K562 (cell line): ENCODE data around the gene ZFPM1. TPM values are rescaled to one million over a fixed set of nuclear protein-coding genes. Genes with fewer than 3 reads are reported as not detected.

Experiments
- ATAC-seq: fragments of 200-7000 bp; cut with Tn5 transposase; 3 replicates; pipeline ENCODE4 v1.9.1; 2020; ENCODE audit warnings: moderate library complexity
- BruUV-seq: library from RNA; stranded (reverse); fragments of 400-500 nt; replicated peaks from 2 replicates; lab custom pipeline; 2021; lab: Mats Ljungman, UMichigan
- CTCF ChIA-PET: fragments of 300-600 bp; formaldehyde crosslinking; extraction: SDS; loops from one replicate; lab custom pipeline; 2021; ENCODE audit warnings: low intra/inter-chr PET ratio; lab: Yijun Ruan, JAX
- POLR2A ChIA-PET: fragments of 300-600, 350-650 bp; sonication (Branson Sonifier 250); formaldehyde crosslinking; extraction: SDS; loops from one replicate; lab custom pipeline; 2021; ENCODE audit warnings: antibody characterized with exemption, inconsistent platforms; lab: Yijun Ruan, JAX
- DNase-seq, 4 experiments: peaks; one replicate each; pipeline versions ENCODE4 v3.0.0 to v3.0.0-alpha.2; 2011 to 2018; ENCODE audit warnings: low spot score in 3 of 4, mixed read lengths in 3 of 4; ENCODE audit errors: extremely low read depth in 1 of 4
- FAIRE-seq: peaks from 2 replicates; lab custom pipeline; 2011; peaks lifted over from hg19 to GRCh38; lab: Jason Lieb, UNC
- H2AFZ ChIP-seq: 2 replicates; pipeline ENCODE4 v1.6.0; 2011; ENCODE audit warnings: low read depth, low read length, control low read depth, inconsistent platforms
- H3K27ac ChIP-seq: fragments of 200-600 bp; 3 replicates; pipeline ENCODE4 v1.8.0; 2011; ENCODE audit warnings: low read depth, mild to moderate bottlenecking, control low read depth, inconsistent platforms, low read length, moderate library complexity, mixed read lengths; ENCODE audit errors: extremely low read depth
- H3K27me3 ChIP-seq, 2 experiments: fragments of 300-600 bp in 1 of 2; 2 replicates in 1 of 2; 3 replicates in 1 of 2; pipeline versions ENCODE4 v1.6.0 to v1.8.0; 2011; ENCODE audit warnings: inconsistent platforms in 2 of 2, low read length in 2 of 2, mild to moderate bottlenecking in 1 of 2, mixed read lengths in 1 of 2, moderate library complexity in 1 of 2; ENCODE audit not compliant: control insufficient read depth in 2 of 2, insufficient read depth in 2 of 2
- H3K36me3 ChIP-seq: fragments of 300-600 bp; 3 replicates; pipeline ENCODE4 v1.8.0; 2011; ENCODE audit warnings: mild to moderate bottlenecking, low read length, inconsistent platforms; ENCODE audit not compliant: control insufficient read depth, insufficient read depth
- H3K4me1 ChIP-seq, 2 experiments: fragments of 200-600 bp in 1 of 2; replicated peaks in 1 of 2; 2 replicates in 1 of 2; 3 replicates in 1 of 2; pipeline versions ENCODE4 v1.5.1 to v1.8.0; 2011; ENCODE audit warnings: inconsistent platforms in 2 of 2, low read length in 2 of 2, mild to moderate bottlenecking in 1 of 2, mixed read lengths in 1 of 2, moderate library complexity in 1 of 2; ENCODE audit not compliant: control insufficient read depth in 2 of 2, insufficient read depth in 2 of 2
- H3K4me2 ChIP-seq: 2 replicates; pipeline ENCODE4 v1.6.1; 2011; ENCODE audit warnings: low read length, control low read depth, inconsistent platforms, mixed read lengths; ENCODE audit not compliant: insufficient read depth
- H3K4me3 ChIP-seq: fragments of 200-600 bp; sonication (generic), shearing (Covaris generic); 2 replicates; pipeline ENCODE4 v1.5.1; 2016; ENCODE audit warnings: control low read depth, inconsistent platforms
- H3K79me2 ChIP-seq: fragments of 200-600 bp; 3 replicates; pipeline ENCODE4 v1.8.0; 2011; ENCODE audit warnings: low read length, inconsistent platforms; ENCODE audit not compliant: control insufficient read depth, insufficient read depth
- H3K9ac ChIP-seq, 2 experiments: 2 replicates each; pipeline versions ENCODE4 v1.6.0 to v1.6.1; 2011; ENCODE audit warnings: low read depth in 2 of 2, low read length in 2 of 2, control low read depth in 1 of 2, inconsistent platforms in 1 of 2, mild to moderate bottlenecking in 1 of 2, mixed read lengths in 1 of 2; ENCODE audit not compliant: insufficient read depth in 1 of 2
- H3K9me1 ChIP-seq: one replicate; pipeline ENCODE4 v1.6.0; 2011; ENCODE audit warnings: inconsistent platforms, mild to moderate bottlenecking, low read length, moderate library complexity; ENCODE audit not compliant: control insufficient read depth, insufficient read depth
- H3K9me3 ChIP-seq: replicated peaks from 2 replicates; pipeline ENCODE4 v1.5.1; 2011; ENCODE audit warnings: low read depth, low read length, inconsistent platforms; ENCODE audit not compliant: control insufficient read depth, insufficient read depth
- H4K20me1 ChIP-seq: replicated peaks from 2 replicates; pipeline ENCODE4 v1.6.1; 2011; ENCODE audit warnings: low read length, inconsistent platforms, mixed read lengths; ENCODE audit not compliant: control insufficient read depth, insufficient read depth
- CBX5 ChIP-seq: IDR thresholded peaks from 2 replicates; pipeline ENCODE4 v1.6.1; 2014; ENCODE audit warnings: low read depth, borderline replicate concordance
- CHD1 ChIP-seq: fragments of 200-600 bp; sonication (generic); IDR thresholded peaks from one replicate; pipeline ENCODE4 v1.6.1; 2012; ENCODE audit warnings: mild to moderate bottlenecking, moderate library complexity, low read length, inconsistent platforms
- CLOCK ChIP-seq: fragments of 250-450 bp; sonication (Bioruptor Pico); IDR thresholded peaks from 2 replicates; pipeline ENCODE4 v1.4.0; 2020; ENCODE audit warnings: mild to moderate bottlenecking, moderate library complexity, borderline replicate concordance
- HEY1 ChIP-seq: fragments of 250-450 bp; sonication (Bioruptor Pico); IDR thresholded peaks from 2 replicates; pipeline ENCODE4 v1.5.0; 2020; ENCODE audit warnings: mild to moderate bottlenecking, moderate library complexity, borderline replicate concordance
- POLR2A ChIP-seq: fragments of 450-650 bp; conservative IDR thresholded peaks from 2 replicates; pipeline ENCODE4 v1.6.1; 2016
- RFX1 ChIP-seq: fragments of 450-650 bp; IDR thresholded peaks from 2 replicates; pipeline ENCODE4 v1.6.1; 2016; ENCODE audit warnings: mild to moderate bottlenecking, moderate library complexity
- SAFB2 ChIP-seq: fragments of 200-400 bp; formaldehyde crosslinking; IDR thresholded peaks from 2 replicates; pipeline ENCODE4 v1.6.1; 2018; ENCODE audit warnings: borderline replicate concordance, low read length, low read depth, moderate library complexity; ENCODE audit not compliant: severe bottlenecking
- SNAPC5 ChIP-seq: fragments of 250-450 bp; sonication (Bioruptor Pico); IDR thresholded peaks from 2 replicates; pipeline ENCODE4 v1.8.0; 2021; ENCODE audit warnings: moderate library complexity, mild to moderate bottlenecking, inconsistent platforms
- SNRNP70 ChIP-seq: fragments of 200-400 bp; formaldehyde crosslinking; optimal IDR thresholded peaks from 2 replicates; pipeline ENCODE3; 2017; ENCODE audit warnings: low read depth, low read length
- ZNF511 ChIP-seq: sonication (generic); formaldehyde crosslinking; IDR thresholded peaks from 2 replicates; pipeline ENCODE4 v1.8.0; 2022; ENCODE audit warnings: mild to moderate bottlenecking, missing genetic modification reagents
- ZNF695 ChIP-seq: fragments of 450-650 bp; formaldehyde crosslinking; IDR thresholded peaks from 2 replicates; pipeline ENCODE4 v1.4.0; 2020; ENCODE audit warnings: mild to moderate bottlenecking, moderate library complexity
- WGBS: fragments of 100-300 bp; shearing (Covaris generic); methylation state at CpG from one replicate; pipeline ENCODE4 v1.1.6; 2016; ENCODE audit warnings: low coverage, mixed read lengths; ENCODE audit not compliant: insufficient coverage; ENCODE audit errors: missing lambda C conversion rate; 5-methylcytosine and 5-hydroxymethylcytosine counted together
- in situ Hi-C: fragments of 300-500 bp; cut with MboI; formaldehyde crosslinking; loops from 4 replicates; pipeline ENCODE4 v1.15.0; 2018; ENCODE audit warnings: inconsistent platforms, mixed read lengths
- intact Hi-C: fragments of 100-400 bp; cut with micrococcal nuclease; formaldehyde crosslinking; loops from 2 replicates; pipeline ENCODE4 v1.14.2; 2022
- polyA plus RNA-seq, 8 experiments: library from polyadenylated mRNA; depleted of rRNA in 4 of 8; stranded (reverse) in 5 of 8; unstranded in 3 of 8; fragments of >200 nt; fragmentation: Nextera tagmentation in 2 of 8; fragmentation: Illumina TruSeq in 1 of 8; extraction: Ambion mirVana in 2 of 8; extraction: Trizol in 1 of 8; gene quantifications; 2 replicates each; pipeline versions ENCODE4 v1.2.1 to v1.2.3, GENCODE V29; 2011 to 2014; ENCODE audit warnings: inconsistent platforms in 1 of 8, missing spikeins in 1 of 8
- total RNA-seq, 7 experiments: library from RNA; depleted of rRNA in 6 of 7; stranded (reverse); fragments of >200 nt in 6 of 7; fragmentation: Illumina TruSeq in 2 of 7; extraction: Trizol in 2 of 7; gene quantifications; 2 replicates each; pipeline versions ENCODE4 v1.2.1 to v1.2.3, GENCODE V29; 2011 to 2021; ENCODE audit warnings: low replicate concordance in 1 of 7

The ZFPM1 gene
- total and polyA plus RNA-seq, 9 of the 15 experiments (the other 6 are each of a cell fraction or from before 2014, with no cell fraction given): 0.03 to 35.9 (median 1.4) TPM

DNA sequence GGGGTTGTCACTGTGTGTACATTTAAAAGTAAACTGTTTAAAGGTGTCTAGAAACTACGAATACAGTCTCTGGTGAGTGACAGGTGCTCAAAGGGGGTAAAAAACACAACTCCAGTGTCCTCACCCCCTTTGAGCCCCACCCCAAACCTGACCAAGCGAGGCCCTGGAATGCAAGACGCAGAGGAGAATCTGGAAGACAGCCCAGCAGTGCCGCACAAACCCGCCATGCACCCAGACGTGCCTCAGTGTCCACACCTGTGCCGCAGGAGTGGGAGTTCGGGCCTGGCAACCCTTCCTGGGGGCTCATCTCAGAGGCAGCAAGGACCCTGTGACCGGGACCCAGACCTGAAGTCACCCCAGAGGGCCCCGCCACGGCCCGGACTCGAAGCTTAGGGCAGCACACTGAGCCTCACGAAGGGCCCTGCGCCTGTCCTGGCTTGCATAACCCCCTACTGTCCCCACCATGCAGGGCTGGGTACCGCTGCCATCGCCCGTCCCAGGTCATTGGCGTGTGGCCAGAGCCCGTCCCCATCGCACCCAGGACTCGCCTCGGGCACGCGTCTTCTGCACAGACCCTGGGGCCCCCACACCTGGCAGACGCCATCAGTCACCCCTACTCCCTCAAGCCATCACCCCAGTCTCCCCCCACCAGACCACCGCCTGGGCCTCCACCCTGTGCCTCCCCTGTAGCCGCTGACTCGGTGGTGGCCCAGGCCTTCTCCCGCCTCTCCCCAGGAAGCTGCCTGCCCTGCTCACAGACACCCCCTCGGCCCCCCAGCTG is 84.1 kb downstream of the ZFPM1 start (continued):
- TF ChIP-seq SNAPC5 (CRISPR knock-in tag) (no peak), ZNF695 (CRISPR knock-in tag) (no peak), POLR2A (peak; percentile 28; the same call in 1 of the 2 replicates)

- POLR2A ChIA-PET: interaction anchor here (0.9 kb wide), 1 partner anchor 320 kb away, joined by 5 read pairs; no protein-coding TSS in a partner anchor
These were observed 84.8 kb downstream of the ZFPM1 start for GRCh38 chr16:88537859-88538258.

More at GRCh38 chr16:88537859-88538258, 84.8 kb downstream of the ZFPM1 start:
- ATAC-seq (no peak), FAIRE-seq (no peak), DNase-seq (no peak)
- in situ Hi-C loops (no loop called here), intact Hi-C loops (no loop called here)
- 33% methylated on average over 4 of the region's 4 CpGs for WGBS
- no TSS peak for BruUV-seq
- peaks cover 12% of the 10 kb centered on the region; the same call in 2 of the 3 replicates for H3K36me3 ChIP-seq
- CTCF ChIA-PET: no interaction called here
- TF ChIP-seq CHD1: no peak
- TF ChIP-seq SNRNP70: no peak
- no peak for TF ChIP-seq RFX1
- no peak for TF ChIP-seq HEY1
- TF ChIP-seq CBX5: no peak
- TF ChIP-seq ZNF511 (CRISPR knock-in tag): no peak
- TF ChIP-seq SAFB2: no peak
- no peak for TF ChIP-seq CLOCK (CRISPR knock-in tag)
- H2AFZ ChIP-seq: no peak overlapping the region
- peaks cover 0 to 62% of the 10 kb centered on the region in 2 experiments; a peak in 3 of 5 replicates for H3K4me1 ChIP-seq
- peaks cover 27 to 41% of the 10 kb centered on the region in 2 experiments; a peak in 4 of 5 replicates for H3K27me3 ChIP-seq
- H3K27ac ChIP-seq: no peak overlapping the region
- H3K9me3 ChIP-seq: peaks cover 10% of the 10 kb centered on the region
- no peak overlapping the region for H3K4me2 ChIP-seq
- H3K9me1 ChIP-seq: no peaks in the 10 kb centered on the region
- no peak overlapping the region for H3K4me3 ChIP-seq
- no peak overlapping the region for H3K9ac ChIP-seq
- no peaks in the 10 kb centered on the region for H3K79me2 ChIP-seq
- H4K20me1 ChIP-seq: peaks cover 13% of the 10 kb centered on the region
